Endothelial cell of umbilical vein (primary cell): ENCODE results near the gene SLC44A3. TPM values are rescaled to one million over a fixed set of nuclear protein-coding genes. Genes with fewer than 3 reads are reported as not detected.

Experiments
- BruUV-seq: library from RNA; stranded (reverse); fragments of 400-500 nt; replicated peaks from 2 replicates; lab custom pipeline; 2021; lab: Mats Ljungman, UMichigan
- CTCF ChIA-PET: fragments of 300-600, 350-600 bp; sonication (Branson Sonifier 250); formaldehyde crosslinking; loops from one replicate; lab custom pipeline; 2021; ENCODE audit warnings: antibody characterized with exemption, inconsistent platforms; lab: Charles Lee
- POLR2A ChIA-PET: fragments of 300-600, 350-600 bp; sonication (Branson Sonifier 250); formaldehyde crosslinking; loops from one replicate; lab custom pipeline; 2021; ENCODE audit warnings: antibody characterized with exemption, inconsistent platforms; lab: Charles Lee
- DNase-seq: peaks from one replicate; pipeline ENCODE4 v3.0.0-alpha.2; 2011; ENCODE audit warnings: low read depth, low spot score
- FAIRE-seq: peaks from 2 replicates; lab custom pipeline; 2011; peaks lifted over from hg19 to GRCh38; lab: Jason Lieb, UNC
- H2AFZ ChIP-seq: 2 replicates; pipeline ENCODE4 v1.6.0; 2012; ENCODE audit warnings: low read depth, low read length, control low read depth, inconsistent platforms
- H3K27ac ChIP-seq: 2 replicates; pipeline ENCODE4 v1.5.1; 2011; ENCODE audit warnings: low read depth, mild to moderate bottlenecking, control low read depth, low read length, moderate library complexity; ENCODE audit not compliant: insufficient read depth
- H3K27me3 ChIP-seq, 2 experiments: 2 replicates each; pipeline versions ENCODE4 v1.6.0 to v1.6.1; 2011; ENCODE audit warnings: low read length in 2 of 2, mixed read lengths in 1 of 2; ENCODE audit not compliant: control insufficient read depth in 2 of 2, insufficient read depth in 2 of 2
- H3K36me3 ChIP-seq, 2 experiments: 2 replicates in 1 of 2; 3 replicates in 1 of 2; pipeline ENCODE4 v1.5.1; 2011; ENCODE audit warnings: low read length in 2 of 2, mild to moderate bottlenecking in 1 of 2, moderate library complexity in 1 of 2; ENCODE audit not compliant: control insufficient read depth in 2 of 2, insufficient read depth in 2 of 2; ENCODE audit errors: extremely low read depth in 1 of 2
- H3K4me1 ChIP-seq: 3 replicates; pipeline ENCODE4 v1.5.1; 2011; ENCODE audit warnings: mild to moderate bottlenecking, low read length; ENCODE audit not compliant: control insufficient read depth, insufficient read depth; ENCODE audit errors: extremely low read depth
- H3K4me2 ChIP-seq: 2 replicates; pipeline ENCODE4 v1.6.1; 2011; ENCODE audit warnings: low read length, control low read depth, mixed read lengths; ENCODE audit not compliant: insufficient read depth
- H3K4me3 ChIP-seq, 3 experiments: fragments of 200-600 bp in 1 of 3; sonication (generic), shearing (Covaris generic) in 1 of 3; replicated peaks in 1 of 3; 2 replicates each; pipeline ENCODE4 v1.5.1; 2011 to 2016; ENCODE audit warnings: control low read depth in 3 of 3, low read length in 3 of 3, mild to moderate bottlenecking in 2 of 3, inconsistent platforms in 1 of 3, low read depth in 1 of 3, moderate library complexity in 1 of 3; ENCODE audit not compliant: insufficient read depth in 1 of 3
- H3K79me2 ChIP-seq: 2 replicates; pipeline ENCODE4 v1.6.0; 2012; ENCODE audit warnings: low read length, inconsistent platforms; ENCODE audit not compliant: control insufficient read depth, insufficient read depth
- H3K9ac ChIP-seq: replicated peaks from 2 replicates; pipeline ENCODE3; 2011; ENCODE audit warnings: low read length, control low read depth; ENCODE audit not compliant: insufficient read depth; ENCODE audit errors: extremely low read depth
- H3K9me1 ChIP-seq: replicated peaks from 3 replicates; pipeline ENCODE4 v1.6.0; 2011; ENCODE audit warnings: mild to moderate bottlenecking, low read length; ENCODE audit not compliant: control insufficient read depth, insufficient read depth; ENCODE audit errors: extremely low read depth
- H3K9me3 ChIP-seq: replicated peaks from 2 replicates; pipeline ENCODE4 v1.5.1; 2012; ENCODE audit warnings: low read length, inconsistent platforms; ENCODE audit not compliant: control insufficient read depth, insufficient read depth
- H4K20me1 ChIP-seq: replicated peaks from 2 replicates; pipeline ENCODE3; 2011; ENCODE audit warnings: mild to moderate bottlenecking, low read length; ENCODE audit not compliant: control insufficient read depth, insufficient read depth; ENCODE audit errors: extremely low read depth
- EZH2 ChIP-seq: IDR thresholded peaks from 2 replicates; pipeline ENCODE4 v1.6.1; 2012; ENCODE audit warnings: borderline replicate concordance, low read depth, mild to moderate bottlenecking, moderate library complexity, low read length, inconsistent platforms; ENCODE audit not compliant: severe bottlenecking
- FOS ChIP-seq: IDR thresholded peaks from 2 replicates; pipeline ENCODE4 v1.6.1; 2011; ENCODE audit warnings: mild to moderate bottlenecking, low read length, moderate library complexity, borderline replicate concordance; ENCODE audit not compliant: insufficient read depth
- GATA2 ChIP-seq: IDR thresholded peaks from 2 replicates; pipeline ENCODE4 v1.7.0; 2011; ENCODE audit warnings: low read depth, mild to moderate bottlenecking, moderate library complexity, mixed read lengths, low read length; ENCODE audit not compliant: insufficient read length, insufficient read depth
- JUN ChIP-seq: IDR thresholded peaks from 2 replicates; pipeline ENCODE4 v1.6.1; 2011; ENCODE audit warnings: borderline replicate concordance, low read depth; ENCODE audit not compliant: insufficient read length, insufficient read depth
- MYC ChIP-seq: IDR thresholded peaks from one replicate; pipeline ENCODE4 v1.6.1; 2011; ENCODE audit warnings: mild to moderate bottlenecking, low read depth, low read length
- POLR2A ChIP-seq: IDR thresholded peaks from 2 replicates; pipeline ENCODE4 v1.6.1; 2012; ENCODE audit warnings: low read depth, mild to moderate bottlenecking, control low read depth, low read length
- POLR2AphosphoS5 ChIP-seq: IDR thresholded peaks from 2 replicates; pipeline ENCODE4 v1.6.1; 2012; ENCODE audit warnings: low read depth, mild to moderate bottlenecking, control low read depth, low read length, moderate library complexity; ENCODE audit not compliant: insufficient read depth
- dilution Hi-C: fragments of 300-500 bp; cut with MboI; formaldehyde crosslinking; loops from one replicate; pipeline ENCODE4 v1.15.0; 2019; ENCODE audit warnings: low sequenced_read_pairs; ENCODE audit not compliant: extremely low pct_ligation_motif_present
- intact Hi-C: fragments of 100-400 bp; cut with micrococcal nuclease; formaldehyde crosslinking; loops from one replicate; pipeline ENCODE4 v1.10.0; 2022
- polyA plus RNA-seq, 4 experiments: library from polyadenylated mRNA; depleted of rRNA in 3 of 4; stranded (reverse) in 3 of 4; unstranded in 1 of 4; fragments of >200 nt; gene quantifications; 2 replicates each; pipeline versions ENCODE4 v1.2.1 to v1.2.3, GENCODE V29; 2011 to 2012; ENCODE audit warnings: missing spikeins in 1 of 4
- total RNA-seq: library from RNA; stranded (reverse); gene quantifications from 2 replicates; pipeline ENCODE4 v1.2.3, GENCODE V29; 2021
- TF ChIP-seq, protein P1 (sequence below): IDR thresholded peaks from 2 replicates; pipeline ENCODE4 v1.6.1; 2011; ENCODE audit not compliant: insufficient read depth, insufficient read length
- TF ChIP-seq, protein P2 (sequence below), 2 donors: IDR thresholded peaks; 1 replicate in 1 of 2; 2 replicates in 1 of 2; pipeline ENCODE4 v1.5.1; 2011; ENCODE audit warnings: low read length in 2 of 2, mild to moderate bottlenecking in 2 of 2, moderate library complexity in 2 of 2, control low read depth in 1 of 2, inconsistent platforms in 1 of 2, low read depth in 1 of 2; ENCODE audit not compliant: insufficient read depth in 1 of 2; ENCODE audit errors: extremely low read depth in 1 of 2

Gene SLC44A3
- total and polyA plus RNA-seq, 2 donors (not counting 3 experiments of a cell fraction or from before 2014, with no cell fraction given): 0.29 to 0.42 TPM

DNA sequence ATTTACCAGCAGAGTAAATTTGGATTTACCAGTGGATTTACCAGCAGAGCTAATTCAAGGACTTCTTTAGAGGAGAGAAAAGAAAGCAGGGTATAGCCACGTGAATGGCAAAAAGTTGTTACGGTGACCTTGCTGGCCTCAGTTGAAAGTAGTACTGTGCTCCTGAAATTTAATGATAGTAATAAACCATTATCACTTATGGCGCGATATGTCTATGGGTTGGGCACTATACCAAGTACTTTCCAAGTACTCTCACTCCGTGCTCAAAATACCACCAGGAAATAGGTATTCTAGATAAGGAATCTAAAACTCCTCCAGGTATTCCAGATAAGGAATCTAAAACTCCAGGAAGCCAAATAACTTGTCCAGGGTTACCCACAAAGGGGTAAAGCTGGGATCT lies 35.8 kb downstream of the SLC44A3 start:
- Histone ChIP-seq H3K4me3 (no peak overlapping the region), H2AFZ (no peak overlapping the region), H3K9me3 (no peaks in the 10 kb centered on the region), H3K9ac (no peak overlapping the region), H3K9me1 (no peaks in the 10 kb centered on the region), H3K36me3 (no peaks in the 10 kb centered on the region), H3K79me2 (no peaks in the 10 kb centered on the region), H3K27ac (no peak overlapping the region), H4K20me1 (no peaks in the 10 kb centered on the region), H3K27me3 (peaks cover 0 to 1% of the 10 kb centered on the region in 2 experiments), H3K4me2 (no peak overlapping the region), H3K4me1 (peaks cover 16% of the 10 kb centered on the region)
- intact Hi-C loops: loop anchor here (5.0 kb wide), 1 partner anchor 126 kb away; no protein-coding TSS in a partner anchor
- BruUV-seq: no TSS peak
- FAIRE-seq (no peak), DNase-seq (no peak)
- CTCF ChIA-PET: interaction anchor here (0.9 to 10.0 kb wide), 11 partner anchors 9 to 378 kb away, joined by 3 to 360 read pairs (median 26); partner anchors contain the start of genes CNN3 and RWDD3
- dilution Hi-C loops: no loop called here
- POLR2A ChIA-PET: interaction anchor here (0.9 kb wide), 1 partner anchor 8 kb away, joined by 3 read pairs; no protein-coding TSS in a partner anchor
- TF ChIP-seq POLR2A (no peak), MYC (no peak), EZH2 (no peak), FOS (no peak), POLR2AphosphoS5 (no peak), GATA2 (no peak)
- TF ChIP-seq, protein P1, sequence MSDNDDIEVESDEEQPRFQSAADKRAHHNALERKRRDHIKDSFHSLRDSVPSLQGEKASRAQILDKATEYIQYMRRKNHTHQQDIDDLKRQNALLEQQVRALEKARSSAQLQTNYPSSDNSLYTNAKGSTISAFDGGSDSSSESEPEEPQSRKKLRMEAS: no peak

DNA sequence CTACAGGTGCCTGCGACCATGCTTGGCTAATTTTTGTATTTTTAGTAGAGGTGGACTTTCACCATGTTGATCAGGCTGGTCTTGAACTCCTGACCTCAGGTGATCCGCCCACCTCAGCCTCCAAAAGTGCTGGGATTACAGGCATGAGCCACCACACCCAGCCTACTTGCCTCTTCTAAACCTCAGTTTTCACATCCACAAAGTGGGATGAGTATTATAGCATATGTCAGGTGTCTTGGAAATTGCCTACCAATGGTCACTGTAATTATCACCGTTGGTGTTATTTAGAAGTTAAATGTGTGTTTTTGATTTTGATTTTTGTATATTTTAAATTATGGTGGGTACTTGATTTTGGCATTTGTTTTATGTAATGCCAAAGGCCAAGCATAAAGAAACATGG lies 36.7 kb downstream of the SLC44A3 start:
- DNase-seq: no peak
- intact Hi-C loops: loop anchor here (5.0 kb wide), 1 partner anchor 125 kb away; no protein-coding TSS in a partner anchor
- Histone ChIP-seq H3K27me3 (peaks cover 0 to 1% of the 10 kb centered on the region in 2 experiments), H3K79me2 (no peaks in the 10 kb centered on the region), H3K9me3 (no peaks in the 10 kb centered on the region), H4K20me1 (no peaks in the 10 kb centered on the region), H3K4me3 (no peak overlapping the region), H3K4me2 (no peak overlapping the region), H3K27ac (no peak overlapping the region), H3K4me1 (peaks cover 16% of the 10 kb centered on the region), H3K36me3 (no peaks in the 10 kb centered on the region), H2AFZ (no peak overlapping the region), H3K9me1 (no peaks in the 10 kb centered on the region), H3K9ac (no peak overlapping the region)
- ChIA-PET POLR2A (no interaction called here), CTCF (interaction anchor here (0.7 to 10.0 kb wide), 6 partner anchors 11 to 377 kb away, joined by 3 to 360 read pairs (median 29); partner anchors contain the start of gene RWDD3)
- no TSS peak for BruUV-seq
- FAIRE-seq: no peak
- TF ChIP-seq POLR2A (no peak), POLR2AphosphoS5 (no peak), EZH2 (no peak), FOS (no peak), MYC (no peak), JUN (no peak), GATA2 (no peak)
- TF ChIP-seq, protein P1: no peak
- TF ChIP-seq, protein P2, sequence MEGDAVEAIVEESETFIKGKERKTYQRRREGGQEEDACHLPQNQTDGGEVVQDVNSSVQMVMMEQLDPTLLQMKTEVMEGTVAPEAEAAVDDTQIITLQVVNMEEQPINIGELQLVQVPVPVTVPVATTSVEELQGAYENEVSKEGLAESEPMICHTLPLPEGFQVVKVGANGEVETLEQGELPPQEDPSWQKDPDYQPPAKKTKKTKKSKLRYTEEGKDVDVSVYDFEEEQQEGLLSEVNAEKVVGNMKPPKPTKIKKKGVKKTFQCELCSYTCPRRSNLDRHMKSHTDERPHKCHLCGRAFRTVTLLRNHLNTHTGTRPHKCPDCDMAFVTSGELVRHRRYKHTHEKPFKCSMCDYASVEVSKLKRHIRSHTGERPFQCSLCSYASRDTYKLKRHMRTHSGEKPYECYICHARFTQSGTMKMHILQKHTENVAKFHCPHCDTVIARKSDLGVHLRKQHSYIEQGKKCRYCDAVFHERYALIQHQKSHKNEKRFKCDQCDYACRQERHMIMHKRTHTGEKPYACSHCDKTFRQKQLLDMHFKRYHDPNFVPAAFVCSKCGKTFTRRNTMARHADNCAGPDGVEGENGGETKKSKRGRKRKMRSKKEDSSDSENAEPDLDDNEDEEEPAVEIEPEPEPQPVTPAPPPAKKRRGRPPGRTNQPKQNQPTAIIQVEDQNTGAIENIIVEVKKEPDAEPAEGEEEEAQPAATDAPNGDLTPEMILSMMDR (IDR thresholded peaks at IDR 0.05; ENCODE audit: extremely low read depth in 1 of 2, insufficient read depth in 1 of 2, low read depth in 1 of 2, low read length in 2 of 2): no peak
- dilution Hi-C loops: no loop called here
